ENCODE data around the gene FGGY.

Gene FGGY

DNA sequence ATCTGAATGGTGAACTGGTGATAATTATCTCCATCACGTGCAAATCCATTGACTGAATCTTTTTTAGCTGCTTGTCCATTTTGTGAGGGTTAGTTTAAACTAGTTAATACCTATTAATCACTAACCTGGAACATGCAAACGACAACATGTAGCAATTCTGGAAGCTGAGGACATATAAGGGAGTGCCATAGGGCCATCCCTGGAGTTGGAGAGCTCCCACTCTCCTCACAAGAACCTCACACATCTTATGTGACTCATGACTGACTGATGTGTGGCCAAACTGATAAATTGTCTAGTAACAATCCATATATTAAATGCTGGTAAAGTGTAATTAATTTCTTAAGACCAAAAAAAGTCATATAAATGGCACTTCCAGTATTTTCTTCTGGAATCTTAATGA is 454.9 kb downstream of the FGGY start:
- DNase-seq = no peak

DNA sequence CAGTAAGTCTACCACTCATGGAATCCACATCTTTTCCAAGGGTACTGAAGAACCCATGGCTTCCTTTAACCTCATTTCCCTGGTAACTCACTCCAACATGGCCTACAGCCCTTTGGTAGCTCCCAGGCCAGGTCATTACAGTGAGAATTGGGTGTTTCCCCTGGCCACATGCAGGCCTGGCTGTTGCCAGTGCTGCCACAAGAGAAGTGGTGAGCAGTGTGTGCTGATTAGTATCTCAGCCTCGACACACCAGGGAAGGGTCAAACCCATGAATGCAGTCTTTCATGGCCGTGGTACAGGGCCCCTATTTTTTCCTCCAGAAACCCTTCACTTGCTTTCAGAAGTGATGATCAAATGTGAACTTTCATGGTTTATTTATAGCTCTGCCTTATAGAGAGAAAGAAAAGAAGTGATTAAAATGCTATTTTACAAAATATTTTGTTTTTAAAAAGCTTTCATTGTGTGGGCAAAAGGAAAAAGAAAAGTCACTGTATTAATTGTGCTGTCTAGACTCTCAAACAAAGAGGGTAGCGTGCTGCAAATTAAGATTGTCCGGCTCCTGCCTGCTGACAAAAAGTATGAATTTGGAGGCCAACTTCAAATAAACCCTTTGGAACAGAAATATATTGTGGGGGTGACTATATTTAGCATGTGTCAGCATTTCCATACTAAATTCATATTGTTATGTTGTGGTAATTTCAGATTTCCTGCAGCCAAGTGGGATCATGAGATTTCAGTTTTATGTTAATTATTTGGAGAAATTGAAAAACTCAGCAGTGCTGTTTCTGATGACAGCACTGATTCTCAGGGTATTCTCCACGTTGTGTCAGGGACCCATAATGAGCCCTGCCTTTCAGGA is 455.9 kb downstream of the FGGY start:
- DNase-seq = no peak

DNA sequence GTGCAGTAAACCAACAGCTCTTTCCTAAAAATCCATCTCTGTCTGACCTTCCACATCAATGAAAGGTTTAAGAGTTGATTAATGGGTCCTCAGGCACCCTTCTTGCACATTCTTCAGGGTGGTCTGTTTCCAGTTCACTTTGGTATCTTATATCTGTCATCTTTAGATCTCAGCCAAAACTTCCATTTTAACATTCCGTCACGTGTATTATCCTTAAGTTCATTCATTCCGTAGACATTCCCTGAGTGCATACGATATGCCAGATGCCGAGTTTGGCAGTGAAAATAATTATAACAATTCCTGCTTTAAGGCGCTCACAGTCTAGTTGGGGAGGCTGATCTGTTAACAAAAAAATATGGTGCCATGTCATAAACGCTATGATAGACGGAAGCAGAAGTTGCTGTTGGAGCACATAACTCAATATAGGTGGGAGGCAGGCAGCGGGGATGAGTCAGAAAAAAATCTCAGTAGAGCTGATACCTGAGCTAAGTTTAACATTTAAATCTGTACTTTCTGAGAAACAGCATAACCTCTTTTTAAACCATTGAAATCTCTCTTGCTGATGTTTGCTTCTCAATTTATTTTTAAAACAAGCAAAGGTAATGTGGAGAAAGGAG is 458.3 kb downstream of the FGGY start:
- no peak for DNase-seq

DNA sequence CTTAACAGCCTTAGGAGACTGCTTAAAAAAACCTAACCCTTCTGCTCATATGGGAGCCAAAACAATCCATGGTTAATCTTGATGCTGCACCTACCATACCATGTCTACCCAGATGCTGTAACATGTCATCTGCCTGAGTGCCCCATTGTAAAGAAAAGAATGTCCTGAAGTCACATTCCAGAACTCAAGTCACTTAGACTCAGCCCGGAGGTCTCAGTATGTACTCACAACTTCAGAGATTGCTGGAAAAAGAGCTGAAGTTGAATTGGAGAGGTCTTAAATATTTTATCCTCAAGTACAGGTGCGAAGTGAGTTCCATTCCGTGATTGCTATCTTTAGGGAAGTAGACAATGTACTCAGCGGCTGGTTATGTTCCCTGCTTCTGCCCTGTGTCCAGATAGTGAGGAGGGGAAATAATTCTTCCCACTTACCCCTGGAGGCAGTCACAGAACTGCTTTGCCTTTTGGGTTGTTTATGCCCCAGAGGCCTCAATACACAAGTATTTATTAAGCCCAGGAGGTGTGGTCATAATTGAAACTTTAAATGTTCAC is 460.4 kb downstream of the FGGY start:
- no peak for DNase-seq

DNA sequence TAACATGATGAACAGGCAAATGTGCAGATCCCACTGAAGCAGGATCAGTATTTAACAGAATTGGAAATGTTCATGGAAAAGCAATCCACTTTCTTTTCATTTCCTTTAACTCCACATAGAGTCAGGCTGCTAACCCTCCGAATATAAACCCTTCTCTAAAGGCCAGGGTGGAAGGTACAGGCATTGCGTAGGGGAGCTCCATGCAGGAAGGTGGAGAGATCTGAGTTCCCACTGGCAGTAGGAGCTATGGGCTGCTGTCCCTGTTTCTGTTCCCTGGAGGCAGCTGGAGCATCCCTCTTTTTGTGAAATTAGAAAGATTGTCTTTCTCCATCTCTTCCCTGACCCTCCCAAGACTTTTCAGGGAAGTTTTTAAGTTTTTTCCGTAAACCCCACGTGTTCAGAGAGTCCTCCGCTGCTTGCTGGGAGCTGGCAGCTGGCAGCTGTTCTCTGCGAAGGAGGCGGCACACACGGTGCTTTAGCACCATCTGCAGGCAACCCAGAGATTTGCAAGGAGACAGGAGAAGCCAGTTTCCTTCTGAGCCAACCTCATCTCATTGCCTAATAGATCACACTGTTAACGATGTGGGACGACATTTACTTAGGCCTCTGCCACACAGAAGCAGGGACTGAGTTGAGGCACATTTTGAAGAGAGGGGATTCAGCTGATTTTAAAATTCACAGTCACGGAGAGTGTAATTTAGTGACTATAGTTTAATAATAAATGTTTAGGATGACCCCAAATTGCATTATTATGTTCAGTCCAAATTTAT is 462.4 kb downstream of the FGGY start:
- DNase-seq = peak; percentile 34

DNA sequence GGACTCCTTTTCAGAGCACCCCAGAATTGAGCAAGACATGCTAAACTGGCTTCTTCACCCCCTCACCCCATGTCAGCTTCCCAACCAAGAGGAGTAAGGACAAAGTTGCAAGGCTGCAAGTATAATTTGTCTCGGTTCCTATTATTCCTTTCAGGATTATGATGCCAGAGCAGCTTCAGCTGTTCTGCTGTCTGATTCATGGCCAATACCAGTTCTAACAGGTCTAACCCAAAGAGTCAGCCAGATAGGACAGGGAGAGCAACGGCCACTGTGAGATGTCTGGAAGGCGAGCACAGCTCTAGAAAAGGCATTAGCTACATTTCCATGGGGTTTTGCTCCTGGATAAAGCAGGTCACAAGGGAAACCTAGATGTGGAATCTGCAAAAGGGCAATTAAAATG is 464.5 kb downstream of the FGGY start:
- DNase-seq = no peak

DNA sequence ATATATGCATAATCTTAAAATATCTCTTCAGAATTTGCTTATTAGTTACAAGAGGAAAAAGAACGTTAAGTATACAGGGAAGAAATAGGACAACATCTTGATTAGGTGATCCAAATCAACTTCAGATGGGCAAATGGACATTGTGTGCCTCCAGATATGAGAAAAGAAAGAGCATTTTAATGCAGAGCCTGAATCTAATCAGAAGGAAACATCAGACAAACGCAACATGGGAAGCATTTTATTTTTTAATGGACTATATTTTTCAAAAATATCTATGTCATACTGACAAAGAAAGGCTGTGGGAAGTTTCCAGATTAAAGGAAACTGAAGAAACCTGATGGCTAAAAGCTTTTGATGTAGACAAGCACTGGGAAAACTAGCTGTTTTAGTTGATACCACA is 466.5 kb downstream of the FGGY start:
- no peak for DNase-seq

DNA sequence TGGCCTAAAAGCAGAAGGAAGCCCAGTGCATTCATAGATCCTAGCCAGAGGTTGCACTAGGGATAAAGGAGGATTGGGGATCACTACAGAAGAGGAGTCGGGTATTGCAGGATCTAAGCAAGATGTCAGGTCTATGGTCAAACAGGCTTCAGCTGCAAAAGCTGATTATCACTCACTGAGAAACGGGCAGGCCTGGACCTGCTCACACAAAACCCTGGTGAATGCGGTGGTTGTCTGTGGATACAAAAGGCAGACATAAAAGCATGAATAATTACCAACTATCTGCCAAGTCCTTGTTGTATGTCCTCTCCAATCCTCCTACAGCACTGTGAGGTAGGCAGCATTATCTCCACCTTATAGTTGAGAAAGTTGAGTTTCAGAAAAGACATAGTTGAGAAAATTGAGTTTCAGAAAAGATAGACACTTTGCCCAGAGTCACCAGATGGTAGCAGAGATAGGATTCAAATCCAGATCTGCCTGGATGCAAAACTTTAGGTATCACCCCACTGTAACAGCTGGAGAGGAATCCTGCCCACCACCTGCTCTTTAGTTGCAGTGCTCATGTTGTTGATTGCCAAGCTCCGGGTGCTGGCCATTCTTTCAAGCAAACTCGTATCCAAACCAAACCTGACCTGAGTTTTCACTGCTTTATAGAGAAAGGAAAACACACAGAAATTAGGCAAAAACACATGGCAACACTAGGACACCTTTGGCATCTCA is 468.3 kb downstream of the FGGY start:
- no peak for DNase-seq

DNA sequence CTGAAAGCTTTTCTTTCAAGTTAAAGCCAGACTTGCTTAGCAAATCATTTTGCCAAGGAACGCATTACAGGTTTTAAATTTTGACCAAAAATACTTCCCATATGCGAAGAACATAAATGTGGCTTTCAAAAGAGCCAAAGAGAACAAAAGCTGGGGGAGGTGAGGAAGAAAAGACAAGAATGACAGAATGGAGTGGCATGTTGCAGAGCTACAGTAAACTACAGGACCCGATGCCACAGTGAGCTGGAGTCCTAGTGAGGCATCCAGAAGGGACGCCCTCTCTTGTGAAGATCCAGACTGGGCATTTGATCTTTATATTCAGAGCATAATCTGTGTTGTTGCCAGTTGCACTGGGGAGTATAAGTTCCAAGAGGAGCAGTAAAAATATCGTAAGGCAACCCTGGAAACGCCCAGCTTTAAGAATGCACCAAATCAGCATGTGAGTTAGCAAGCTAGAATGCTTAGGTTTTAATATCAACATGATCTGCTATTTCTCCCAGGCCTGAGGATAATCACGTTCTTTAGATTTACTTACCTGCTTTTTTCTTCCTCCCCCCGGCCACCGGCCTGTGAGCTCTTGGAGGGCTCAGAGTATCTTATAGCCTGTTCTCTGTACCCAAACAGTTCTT is 469.4 kb downstream of the FGGY start:
- DNase-seq = no peak

DNA sequence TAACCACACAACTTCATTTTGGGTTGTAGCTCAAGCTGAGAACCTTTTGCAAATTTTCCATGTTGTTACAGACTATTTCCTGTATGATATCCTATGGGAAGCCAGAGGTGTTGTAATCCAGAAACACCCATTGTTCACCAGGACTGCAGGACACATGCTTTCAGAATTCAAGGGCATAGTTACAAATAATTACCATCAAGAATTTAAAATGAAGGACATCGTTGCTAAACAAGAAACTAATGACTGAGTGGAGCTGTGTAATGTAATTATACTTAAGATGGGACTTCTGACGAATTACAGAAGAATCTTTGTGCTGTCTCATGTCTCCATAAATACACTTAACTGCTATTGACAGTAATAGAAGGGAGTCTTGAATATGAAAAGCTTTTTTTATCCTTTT is 470.2 kb downstream of the FGGY start:
- DNase-seq = no peak

DNA sequence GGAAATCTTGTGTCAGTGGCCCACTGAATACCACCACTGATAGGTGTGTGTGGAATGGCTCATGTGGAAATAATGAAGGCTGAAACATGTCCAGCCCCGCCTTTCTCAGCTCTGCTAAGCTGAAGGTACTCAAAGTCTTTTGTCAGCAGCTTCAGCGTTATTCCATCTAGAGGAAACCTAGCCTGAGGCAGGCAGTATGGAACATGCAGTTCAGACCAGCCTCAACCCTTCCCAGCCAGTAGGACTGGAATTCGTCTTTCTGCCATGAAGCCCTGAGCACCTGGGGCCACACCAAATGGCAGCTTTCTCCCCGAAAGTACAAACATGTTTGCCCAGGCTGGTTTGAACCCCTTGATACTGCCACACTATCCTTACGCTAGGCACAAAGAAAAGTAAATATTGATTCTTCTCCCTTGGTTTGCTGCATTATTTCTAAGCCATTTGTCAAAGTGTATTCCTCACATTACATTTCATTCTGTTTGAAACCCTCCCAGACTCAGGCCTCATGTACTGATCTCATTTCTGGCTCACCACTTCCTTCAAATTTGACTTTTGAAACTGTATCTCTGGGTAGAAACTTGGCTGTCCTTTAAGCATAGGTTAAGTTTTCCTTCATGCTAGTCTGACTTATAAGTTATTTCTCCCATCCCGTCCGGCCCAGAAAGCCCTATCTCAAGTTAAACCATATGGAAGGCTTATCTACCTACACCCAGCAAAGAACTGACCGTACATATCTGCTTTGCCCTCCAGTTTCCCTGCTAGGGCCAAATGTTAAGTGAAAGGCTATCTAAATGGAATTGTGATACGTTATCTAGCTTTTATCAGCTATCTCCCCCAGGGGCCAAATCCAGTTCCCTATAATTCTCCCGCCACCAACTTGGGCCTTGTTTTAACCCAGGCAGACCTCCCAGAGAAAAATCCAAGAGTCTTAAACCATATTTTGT is 472.2 kb downstream of the FGGY start:
- no peak for DNase-seq

DNA sequence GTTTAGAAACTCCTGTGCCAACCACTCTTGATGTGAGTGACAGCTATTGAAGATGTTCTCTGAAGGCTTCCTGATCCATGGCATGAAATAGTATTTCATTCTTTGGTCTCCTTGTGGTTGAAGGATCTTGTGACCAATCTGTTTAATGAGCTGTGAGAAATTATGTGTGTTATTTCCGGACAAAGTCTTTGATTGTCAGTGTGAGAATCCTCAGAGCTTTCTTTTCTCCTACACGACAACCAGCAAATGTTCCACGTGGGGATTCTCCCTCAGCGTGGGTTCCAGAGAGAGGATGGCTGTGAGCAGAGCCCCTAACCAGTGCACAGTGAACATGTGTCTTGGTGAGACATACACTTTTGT is 472.8 kb downstream of the FGGY start:
- DNase-seq = no peak

DNA sequence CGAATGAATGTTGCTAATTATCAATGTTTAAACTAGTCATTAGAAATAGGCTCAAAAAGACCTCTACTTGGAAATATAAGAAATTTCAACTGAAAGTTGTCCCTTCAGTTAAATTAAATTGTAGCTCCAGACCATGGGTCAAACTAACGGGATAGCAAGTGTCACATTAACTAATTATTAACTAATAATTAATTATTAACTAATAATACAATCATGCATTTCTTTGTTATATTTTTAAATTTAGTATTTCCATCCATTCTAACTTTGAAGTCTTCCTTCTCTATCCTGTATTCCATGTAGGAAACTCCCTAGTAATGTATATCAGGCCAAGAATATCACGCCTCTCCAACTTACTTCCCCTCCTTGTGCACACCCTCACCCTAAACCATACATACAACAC is 474.5 kb downstream of the FGGY start:
- DNase-seq = no peak

DNA sequence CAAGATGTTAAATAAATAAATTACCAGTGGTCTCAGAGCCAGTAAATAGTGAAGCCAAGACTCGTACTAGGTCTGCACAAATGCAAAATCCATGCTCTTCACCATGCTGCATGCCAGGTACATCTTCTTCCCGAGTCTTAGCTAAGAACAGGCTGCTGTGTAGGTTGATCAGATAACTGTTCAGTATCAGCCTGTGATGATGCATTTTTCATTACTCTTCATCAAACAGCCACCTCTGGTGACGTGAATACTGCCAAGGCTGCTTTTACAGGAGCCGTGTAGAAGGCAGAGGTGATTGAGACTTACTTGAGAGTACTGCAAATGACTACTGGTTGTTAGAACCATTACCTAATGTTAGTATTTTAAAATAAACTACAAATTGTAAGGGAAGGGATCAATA is 478.6 kb downstream of the FGGY start:
- DNase-seq = no peak

DNA sequence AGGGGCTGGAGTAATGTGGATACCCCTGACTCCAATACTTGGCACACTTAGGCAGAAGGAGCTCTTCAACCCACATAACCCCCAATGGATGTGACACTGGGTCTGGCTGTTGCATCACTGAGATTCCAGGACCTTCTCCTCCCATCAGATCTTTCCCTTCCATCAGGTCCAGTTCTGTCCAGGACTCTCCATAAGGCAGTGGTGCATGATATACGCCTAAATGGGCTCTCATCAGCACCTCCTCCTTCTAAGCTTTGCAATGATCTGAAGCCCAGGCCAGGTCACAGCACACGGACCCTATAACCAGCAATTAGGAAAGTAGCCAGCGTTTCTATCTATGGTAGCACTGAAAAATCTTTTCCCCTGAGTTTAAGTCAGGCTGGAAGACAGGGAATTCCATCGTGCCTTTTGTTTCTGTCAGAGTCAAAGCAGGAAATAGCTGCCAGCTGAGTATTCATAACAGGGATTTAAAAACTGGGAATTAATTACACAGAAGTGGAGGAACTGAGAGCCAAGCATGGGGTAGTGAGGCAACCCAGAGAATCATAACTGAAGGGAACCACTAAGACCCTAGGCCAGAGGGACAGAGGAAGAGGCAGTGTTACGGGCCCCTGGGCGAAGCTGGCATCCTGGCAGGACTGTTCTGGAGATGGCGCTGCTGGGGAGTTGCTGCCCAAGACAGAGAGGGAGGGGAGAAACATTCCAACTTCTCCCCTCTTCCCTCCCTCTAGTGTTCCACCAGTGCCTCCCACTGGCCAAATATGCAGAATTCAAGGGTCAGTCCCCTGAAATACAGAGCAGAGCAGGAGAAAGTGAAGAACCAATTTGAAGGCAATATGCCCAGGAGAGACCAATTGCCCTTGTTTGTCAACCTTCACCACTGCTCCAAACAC is 480.3 kb downstream of the FGGY start:
- DNase-seq = no peak

DNA sequence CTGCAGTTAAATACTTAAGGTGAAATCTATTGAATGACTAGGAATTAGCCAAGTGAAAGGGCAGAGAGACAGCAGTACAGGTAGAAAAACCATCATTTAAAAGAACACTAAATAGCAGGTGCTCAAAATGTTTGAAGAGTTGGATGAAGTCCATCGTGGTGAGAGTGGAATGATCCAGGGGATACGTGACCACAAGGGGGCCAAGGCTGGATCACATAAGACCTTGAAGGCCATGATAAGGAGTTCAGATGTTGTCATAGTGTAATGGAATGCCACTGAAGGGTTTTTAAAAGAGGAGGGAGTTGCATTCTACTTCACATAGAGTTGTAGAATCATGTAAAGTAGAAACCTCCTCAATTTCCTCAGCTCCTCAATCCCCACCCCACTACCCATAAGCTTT is 483.1 kb downstream of the FGGY start:
- DNase-seq = no peak

DNA sequence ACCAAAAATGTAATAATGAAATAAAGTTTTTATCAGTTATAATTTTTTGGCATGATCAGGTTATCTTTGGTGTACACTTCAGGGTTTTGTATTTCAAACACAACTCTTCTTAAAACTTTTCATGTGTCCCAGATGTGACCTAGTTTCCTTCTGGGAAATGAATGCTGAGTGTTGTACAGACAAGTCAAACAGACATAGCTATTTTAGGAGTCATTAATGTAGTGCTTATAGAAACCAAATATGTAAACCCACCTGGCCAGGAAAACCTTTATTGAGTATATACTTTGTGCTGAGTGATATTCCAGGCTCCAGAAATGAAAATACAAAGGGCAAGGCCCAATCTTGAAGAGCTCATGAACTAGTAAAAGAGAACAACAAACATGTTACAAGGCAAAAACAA is 491.9 kb downstream of the FGGY start:
- DNase-seq = no peak

DNA sequence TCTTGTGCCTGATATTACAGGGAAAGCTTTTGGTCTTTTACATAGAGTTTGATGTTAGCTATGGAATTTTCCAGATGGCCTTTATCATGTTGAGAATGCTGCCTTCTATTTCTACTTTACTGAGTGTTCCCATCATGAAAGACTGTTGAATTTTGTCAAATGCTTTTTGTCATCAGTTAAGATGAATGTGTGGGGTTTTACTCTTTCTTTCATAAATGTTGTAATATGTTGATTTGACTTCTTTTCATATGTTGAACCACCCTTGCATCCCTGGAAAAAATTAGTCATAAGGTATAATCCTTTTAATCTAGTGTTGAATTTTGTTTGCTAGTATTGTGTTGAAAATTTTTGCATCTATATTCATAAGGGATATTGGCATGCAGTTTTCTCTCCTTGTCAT is 501.7 kb downstream of the FGGY start:
- no peak for DNase-seq

DNA sequence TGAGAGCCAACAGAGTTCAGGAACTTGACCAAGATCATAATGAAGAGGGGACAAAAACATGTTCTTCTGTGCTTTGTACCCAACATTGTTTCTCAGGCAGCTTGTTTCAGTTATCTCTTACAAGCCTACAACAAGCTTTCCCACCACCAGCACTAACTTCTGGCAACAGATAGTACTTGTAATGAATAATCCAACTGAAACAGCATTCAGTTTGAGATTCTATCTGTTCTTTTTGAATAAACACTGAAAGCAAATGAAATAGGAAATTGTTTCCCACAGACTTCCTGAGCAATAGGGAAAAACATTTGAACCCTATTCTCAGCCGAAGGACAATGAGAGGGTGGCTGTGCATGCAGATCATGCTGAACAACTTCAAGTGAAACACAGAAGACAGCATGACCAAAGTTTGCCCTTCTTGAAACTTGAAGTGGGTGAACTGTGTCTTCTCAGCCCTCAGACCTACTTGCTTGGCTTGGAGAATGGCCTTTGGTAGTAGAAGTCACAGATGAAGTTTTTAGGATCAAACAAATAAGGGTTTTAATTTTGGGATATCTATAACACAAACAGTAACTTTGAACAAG is 506.7 kb downstream of the FGGY start:
- DNase-seq = no peak

DNA sequence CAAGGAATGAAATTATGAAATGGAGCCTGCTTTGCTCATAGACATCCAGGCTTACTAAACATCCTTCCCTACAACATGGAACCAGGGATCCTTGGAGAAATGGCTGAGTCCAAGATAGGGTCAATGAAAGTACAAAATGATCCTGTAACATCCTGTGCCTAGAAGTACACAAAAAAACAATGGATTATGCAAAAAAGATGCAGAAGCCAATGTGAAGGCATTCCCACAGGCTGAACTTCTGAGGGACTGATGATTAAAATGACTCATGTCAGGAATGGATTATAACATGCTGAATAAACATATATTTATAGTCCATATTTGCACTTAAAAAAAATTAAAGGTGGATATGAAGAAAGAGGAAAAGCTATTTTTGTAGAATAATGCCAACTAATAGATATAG is 507.4 kb downstream of the FGGY start:
- no peak for DNase-seq

Measured in SIG-M5 (cell line).